K562 (cell line): ENCODE data around the gene SLCO2B1. TPM values are rescaled to one million over a fixed set of nuclear protein-coding genes. Genes with fewer than 3 reads are reported as not detected.

Source experiments
- ATAC-seq: fragments of 200-7000 bp; cut with Tn5 transposase; 3 replicates; pipeline ENCODE4 v1.9.1; 2020; ENCODE audit warnings: moderate library complexity
- BruUV-seq: library from RNA; stranded (reverse); fragments of 400-500 nt; replicated peaks from 2 replicates; lab custom pipeline; 2021; lab: Mats Ljungman, UMichigan
- CTCF ChIA-PET: fragments of 300-600 bp; formaldehyde crosslinking; extraction: SDS; loops from one replicate; lab custom pipeline; 2021; ENCODE audit warnings: low intra/inter-chr PET ratio; lab: Yijun Ruan, JAX
- POLR2A ChIA-PET: fragments of 300-600, 350-650 bp; sonication (Branson Sonifier 250); formaldehyde crosslinking; extraction: SDS; loops from one replicate; lab custom pipeline; 2021; ENCODE audit warnings: antibody characterized with exemption, inconsistent platforms; lab: Yijun Ruan, JAX
- DNase-seq, 4 experiments: peaks; one replicate each; pipeline versions ENCODE4 v3.0.0 to v3.0.0-alpha.2; 2011 to 2018; ENCODE audit warnings: low spot score in 3 of 4, mixed read lengths in 3 of 4; ENCODE audit errors: extremely low read depth in 1 of 4
- FAIRE-seq: peaks from 2 replicates; lab custom pipeline; 2011; peaks lifted over from hg19 to GRCh38; lab: Jason Lieb, UNC
- H2AFZ ChIP-seq: 2 replicates; pipeline ENCODE4 v1.6.0; 2011; ENCODE audit warnings: low read depth, low read length, control low read depth, inconsistent platforms
- H3K27ac ChIP-seq: fragments of 200-600 bp; 3 replicates; pipeline ENCODE4 v1.8.0; 2011; ENCODE audit warnings: low read depth, mild to moderate bottlenecking, control low read depth, inconsistent platforms, low read length, moderate library complexity, mixed read lengths; ENCODE audit errors: extremely low read depth
- H3K27me3 ChIP-seq, 2 experiments: fragments of 300-600 bp in 1 of 2; 2 replicates in 1 of 2; 3 replicates in 1 of 2; pipeline versions ENCODE4 v1.6.0 to v1.8.0; 2011; ENCODE audit warnings: inconsistent platforms in 2 of 2, low read length in 2 of 2, mild to moderate bottlenecking in 1 of 2, mixed read lengths in 1 of 2, moderate library complexity in 1 of 2; ENCODE audit not compliant: control insufficient read depth in 2 of 2, insufficient read depth in 2 of 2
- H3K36me3 ChIP-seq: fragments of 300-600 bp; 3 replicates; pipeline ENCODE4 v1.8.0; 2011; ENCODE audit warnings: mild to moderate bottlenecking, low read length, inconsistent platforms; ENCODE audit not compliant: control insufficient read depth, insufficient read depth
- H3K4me1 ChIP-seq, 2 experiments: fragments of 200-600 bp in 1 of 2; replicated peaks in 1 of 2; 2 replicates in 1 of 2; 3 replicates in 1 of 2; pipeline versions ENCODE4 v1.5.1 to v1.8.0; 2011; ENCODE audit warnings: inconsistent platforms in 2 of 2, low read length in 2 of 2, mild to moderate bottlenecking in 1 of 2, mixed read lengths in 1 of 2, moderate library complexity in 1 of 2; ENCODE audit not compliant: control insufficient read depth in 2 of 2, insufficient read depth in 2 of 2
- H3K4me2 ChIP-seq: 2 replicates; pipeline ENCODE4 v1.6.1; 2011; ENCODE audit warnings: low read length, control low read depth, inconsistent platforms, mixed read lengths; ENCODE audit not compliant: insufficient read depth
- H3K4me3 ChIP-seq: fragments of 200-600 bp; sonication (generic), shearing (Covaris generic); 2 replicates; pipeline ENCODE4 v1.5.1; 2016; ENCODE audit warnings: control low read depth, inconsistent platforms
- H3K79me2 ChIP-seq: fragments of 200-600 bp; 3 replicates; pipeline ENCODE4 v1.8.0; 2011; ENCODE audit warnings: low read length, inconsistent platforms; ENCODE audit not compliant: control insufficient read depth, insufficient read depth
- H3K9ac ChIP-seq, 2 experiments: 2 replicates each; pipeline versions ENCODE4 v1.6.0 to v1.6.1; 2011; ENCODE audit warnings: low read depth in 2 of 2, low read length in 2 of 2, control low read depth in 1 of 2, inconsistent platforms in 1 of 2, mild to moderate bottlenecking in 1 of 2, mixed read lengths in 1 of 2; ENCODE audit not compliant: insufficient read depth in 1 of 2
- H3K9me1 ChIP-seq: one replicate; pipeline ENCODE4 v1.6.0; 2011; ENCODE audit warnings: inconsistent platforms, mild to moderate bottlenecking, low read length, moderate library complexity; ENCODE audit not compliant: control insufficient read depth, insufficient read depth
- H3K9me3 ChIP-seq: replicated peaks from 2 replicates; pipeline ENCODE4 v1.5.1; 2011; ENCODE audit warnings: low read depth, low read length, inconsistent platforms; ENCODE audit not compliant: control insufficient read depth, insufficient read depth
- H4K20me1 ChIP-seq: replicated peaks from 2 replicates; pipeline ENCODE4 v1.6.1; 2011; ENCODE audit warnings: low read length, inconsistent platforms, mixed read lengths; ENCODE audit not compliant: control insufficient read depth, insufficient read depth
- CBFA2T3 ChIP-seq: fragments of 450-650 bp; IDR thresholded peaks from 2 replicates; pipeline ENCODE4 v1.6.1; 2017
- NFYB ChIP-seq: IDR thresholded peaks from 2 replicates; pipeline ENCODE4 v1.6.1; 2011; ENCODE audit warnings: mild to moderate bottlenecking, moderate library complexity; ENCODE audit not compliant: insufficient read length; ENCODE audit errors: extremely low read depth
- RBM17 ChIP-seq: fragments of 200-400 bp; formaldehyde crosslinking; IDR thresholded peaks from 2 replicates; pipeline ENCODE4 v1.6.1; 2017; ENCODE audit warnings: low read depth, mild to moderate bottlenecking, low read length, borderline replicate concordance
- SMARCE1 ChIP-seq: fragments of 450-650 bp; IDR thresholded peaks from 2 replicates; pipeline ENCODE4 v1.7.1; 2016; ENCODE audit warnings: mild to moderate bottlenecking
- SPI1 ChIP-seq: IDR thresholded peaks from 2 replicates; pipeline ENCODE4 v1.6.1; 2011; ENCODE audit warnings: low read depth, low read length, control low read depth, borderline replicate concordance
- ZNF316 ChIP-seq: fragments of 450-650 bp; IDR thresholded peaks from 2 replicates; pipeline ENCODE4 v1.6.1; 2016
- ZNF551 ChIP-seq: fragments of 250-450 bp; sonication (Bioruptor Pico); IDR thresholded peaks from 2 replicates; pipeline ENCODE4 v1.5.0; 2021; ENCODE audit warnings: mild to moderate bottlenecking, moderate library complexity
- ZNF76 ChIP-seq: fragments of 250-450 bp; sonication (Bioruptor Pico); IDR thresholded peaks from 2 replicates; pipeline ENCODE4 v1.4.0; 2020; ENCODE audit warnings: mild to moderate bottlenecking, moderate library complexity, borderline replicate concordance
- WGBS: fragments of 100-300 bp; shearing (Covaris generic); methylation state at CpG from one replicate; pipeline ENCODE4 v1.1.6; 2016; ENCODE audit warnings: low coverage, mixed read lengths; ENCODE audit not compliant: insufficient coverage; ENCODE audit errors: missing lambda C conversion rate; 5-methylcytosine and 5-hydroxymethylcytosine counted together
- in situ Hi-C: fragments of 300-500 bp; cut with MboI; formaldehyde crosslinking; loops from 4 replicates; pipeline ENCODE4 v1.15.0; 2018; ENCODE audit warnings: inconsistent platforms, mixed read lengths
- intact Hi-C: fragments of 100-400 bp; cut with micrococcal nuclease; formaldehyde crosslinking; loops from 2 replicates; pipeline ENCODE4 v1.14.2; 2022
- polyA plus RNA-seq, 8 experiments: library from polyadenylated mRNA; depleted of rRNA in 4 of 8; stranded (reverse) in 5 of 8; unstranded in 3 of 8; fragments of >200 nt; fragmentation: Nextera tagmentation in 2 of 8; fragmentation: Illumina TruSeq in 1 of 8; extraction: Ambion mirVana in 2 of 8; extraction: Trizol in 1 of 8; gene quantifications; 2 replicates each; pipeline versions ENCODE4 v1.2.1 to v1.2.3, GENCODE V29; 2011 to 2014; ENCODE audit warnings: inconsistent platforms in 1 of 8, missing spikeins in 1 of 8
- total RNA-seq, 7 experiments: library from RNA; depleted of rRNA in 6 of 7; stranded (reverse); fragments of >200 nt in 6 of 7; fragmentation: Illumina TruSeq in 2 of 7; extraction: Trizol in 2 of 7; gene quantifications; 2 replicates each; pipeline versions ENCODE4 v1.2.1 to v1.2.3, GENCODE V29; 2011 to 2021; ENCODE audit warnings: low replicate concordance in 1 of 7
- TF ChIP-seq, protein P1 (sequence below): fragments of 250-450 bp; sonication (Bioruptor Pico); IDR thresholded peaks from 2 replicates; pipeline ENCODE4 v1.6.1; 2021; ENCODE audit warnings: mild to moderate bottlenecking

SLCO2B1 gene
- total and polyA plus RNA-seq, 9 of the 15 experiments (the other 6 are each of a cell fraction or from before 2014, with no cell fraction given), result 0.70 to 14.7 (median 7.6) TPM

- no peak for TF ChIP-seq ZNF551 (CRISPR knock-in tag)
- no peak for TF ChIP-seq SMARCE1
- peak; percentile 20 for TF ChIP-seq CBFA2T3
- TF ChIP-seq, all 486 proteins: peak for 8
Measured at GRCh38 chr11:75147191-75147874, 3.6 kb upstream of the SLCO2B1 start (continued).

DNA sequence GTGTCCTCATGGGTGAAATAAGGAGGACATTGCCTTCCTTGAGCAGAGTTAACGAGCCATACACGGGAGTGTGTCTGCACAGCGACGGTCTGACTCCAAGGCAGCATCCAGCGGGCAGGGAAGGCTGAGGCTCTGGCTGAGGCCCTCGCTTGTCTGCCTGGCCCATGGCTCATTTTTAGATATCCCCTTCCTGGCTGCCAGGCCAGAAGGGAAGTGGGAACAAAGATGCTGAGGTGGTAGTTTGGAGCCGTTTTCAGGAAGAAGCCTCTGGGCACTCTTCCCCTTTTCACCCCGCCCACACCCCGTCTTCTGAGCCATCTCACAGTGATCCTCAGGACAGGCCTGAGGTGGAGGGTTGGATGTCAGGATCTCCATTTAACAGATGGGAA lies 3.0 kb upstream of the SLCO2B1 start:
- Histone ChIP-seq H2AFZ (no peak overlapping the region), H3K27me3 (no peaks in the 10 kb centered on the region), H3K9me3 (no peaks in the 10 kb centered on the region), H3K4me1 (peaks cover 12 to 24% of the 10 kb centered on the region in 2 experiments; a peak in 4 of 5 replicates), H4K20me1 (no peaks in the 10 kb centered on the region), H3K79me2 (no peaks in the 10 kb centered on the region), H3K4me2 (no peak overlapping the region), H3K9me1 (no peaks in the 10 kb centered on the region), H3K36me3 (no peaks in the 10 kb centered on the region), H3K27ac (no peak overlapping the region), H3K4me3 (no peak overlapping the region), H3K9ac (0 out of 4 replicates have a peak overlapping the region, but pooled peaks of 1 of the 2 experiments have one; percentile 54)
- intact Hi-C loops (no loop called here), in situ Hi-C loops (loop anchor here (10.0 kb wide), 1 partner anchor 57 kb away; no protein-coding TSS in a partner anchor)
- ATAC-seq, result no peak
- BruUV-seq, result no TSS peak
- ChIA-PET CTCF (no interaction called here), POLR2A (interaction anchor here (0.8 kb wide), 1 partner anchor 42 kb away, joined by 3 read pairs; no protein-coding TSS in a partner anchor)
- FAIRE-seq, result no peak
- TF ChIP-seq ZNF76, result no peak
- TF ChIP-seq, protein P1, sequence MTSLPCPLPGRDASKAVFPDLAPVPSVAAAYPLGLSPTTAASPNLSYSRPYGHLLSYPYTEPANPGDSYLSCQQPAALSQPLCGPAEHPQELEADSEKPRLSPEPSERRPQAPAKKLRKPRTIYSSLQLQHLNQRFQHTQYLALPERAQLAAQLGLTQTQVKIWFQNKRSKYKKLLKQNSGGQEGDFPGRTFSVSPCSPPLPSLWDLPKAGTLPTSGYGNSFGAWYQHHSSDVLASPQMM, result no peak
- no peak for TF ChIP-seq RBM17
- TF ChIP-seq NFYB, result no peak
- TF ChIP-seq SPI1, result peak; percentile 46; the same call in 1 of the 2 replicates
- peak; percentile 32; the same call in 1 of the 2 replicates for TF ChIP-seq ZNF316
- DNase-seq, result no peak
- WGBS, result 43% methylated on average over 9 of the region's 9 CpGs
